OCI-LY7 (cell line): Measurements from ENCODE around the gene PPP1R36.

Experiments used
- EZH2phosphoT487 ChIP-seq: fragments of 200-600 bp; sonication (generic); IDR thresholded peaks from 2 replicates; pipeline ENCODE4 v1.6.1; 2018; ENCODE audit warnings: low read depth, borderline replicate concordance, mild to moderate bottlenecking, mixed run types, antibody characterized with exemption, low read length, moderate library complexity, mixed read lengths
- TF ChIP-seq, protein P1 (sequence below): fragments of 200-600 bp; sonication (generic); conservative IDR thresholded peaks from 2 replicates; pipeline ENCODE4 v1.5.1; 2014; ENCODE audit warnings: mild to moderate bottlenecking, antibody characterized with exemption, low read length, moderate library complexity, mixed read lengths

GRCh38 chr14:64638625-64639024, 88.9 kb downstream of the PPP1R36 start:
- TF ChIP-seq, protein P1, sequence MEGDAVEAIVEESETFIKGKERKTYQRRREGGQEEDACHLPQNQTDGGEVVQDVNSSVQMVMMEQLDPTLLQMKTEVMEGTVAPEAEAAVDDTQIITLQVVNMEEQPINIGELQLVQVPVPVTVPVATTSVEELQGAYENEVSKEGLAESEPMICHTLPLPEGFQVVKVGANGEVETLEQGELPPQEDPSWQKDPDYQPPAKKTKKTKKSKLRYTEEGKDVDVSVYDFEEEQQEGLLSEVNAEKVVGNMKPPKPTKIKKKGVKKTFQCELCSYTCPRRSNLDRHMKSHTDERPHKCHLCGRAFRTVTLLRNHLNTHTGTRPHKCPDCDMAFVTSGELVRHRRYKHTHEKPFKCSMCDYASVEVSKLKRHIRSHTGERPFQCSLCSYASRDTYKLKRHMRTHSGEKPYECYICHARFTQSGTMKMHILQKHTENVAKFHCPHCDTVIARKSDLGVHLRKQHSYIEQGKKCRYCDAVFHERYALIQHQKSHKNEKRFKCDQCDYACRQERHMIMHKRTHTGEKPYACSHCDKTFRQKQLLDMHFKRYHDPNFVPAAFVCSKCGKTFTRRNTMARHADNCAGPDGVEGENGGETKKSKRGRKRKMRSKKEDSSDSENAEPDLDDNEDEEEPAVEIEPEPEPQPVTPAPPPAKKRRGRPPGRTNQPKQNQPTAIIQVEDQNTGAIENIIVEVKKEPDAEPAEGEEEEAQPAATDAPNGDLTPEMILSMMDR: no peak
- no peak for TF ChIP-seq EZH2phosphoT487
